ENCODE data around the gene RAB20. TPM values are rescaled to one million over a fixed set of nuclear protein-coding genes. Genes with fewer than 3 reads are reported as not detected.

Gene RAB20
- total RNA-seq, 1 donor from 2014 or later: 17.7 TPM

GRCh38 chr13:110589793-110590390 lies 28.4 kb upstream of the RAB20 start:
- TF ChIP-seq CTCF (IDR thresholded peaks at IDR 0.05): no peak
- Histone ChIP-seq H3K36me3 (no peaks in the 10 kb centered on the region), H3K4me3 (no peak overlapping the region), H3K27ac (no peak overlapping the region), H3K9me3 (no peaks in the 10 kb centered on the region), H3K27me3 (no peaks in the 10 kb centered on the region), H3K4me1 (no peaks in the 10 kb centered on the region)
- intact Hi-C loops (cut with DNase I): loop anchor here (5.0 kb wide), 1 partner anchor 57 kb away; no protein-coding TSS in a partner anchor
- DNase-seq (ENCODE audit: low spot score in 2 of 2): no peak

- Histone ChIP-seq H3K27me3 (no peaks in the 10 kb centered on the region), H3K36me3 (no peaks in the 10 kb centered on the region), H3K4me1 (no peaks in the 10 kb centered on the region), H3K4me3 (no peak overlapping the region), H3K9me3 (no peaks in the 10 kb centered on the region), H3K27ac (no peak overlapping the region)
- intact Hi-C loops (cut with DNase I): no loop called here
- no peak for DNase-seq (ENCODE audit: low spot score in 2 of 2)
- no peak for TF ChIP-seq CTCF (IDR thresholded peaks at IDR 0.05)
Observed at GRCh38 chr13:110583178-110583865, 21.8 kb upstream of the RAB20 start.

GRCh38 chr13:110582421-110582954 lies 21.0 kb upstream of the RAB20 start:
- H3K9me3 ChIP-seq: no peaks in the 10 kb centered on the region
- DNase-seq (ENCODE audit: low spot score in 2 of 2): no peak
- intact Hi-C loops (cut with DNase I): no loop called here

GRCh38 chr13:110581506-110582185 lies 20.1 kb upstream of the RAB20 start:
- Histone ChIP-seq H3K36me3 (no peaks in the 10 kb centered on the region), H3K27me3 (no peaks in the 10 kb centered on the region), H3K27ac (no peak overlapping the region), H3K4me1 (no peaks in the 10 kb centered on the region), H3K4me3 (no peak overlapping the region), H3K9me3 (no peaks in the 10 kb centered on the region)
- DNase-seq (ENCODE audit: low spot score in 2 of 2): no peak
- intact Hi-C loops (cut with DNase I): no loop called here
- TF ChIP-seq CTCF (IDR thresholded peaks at IDR 0.05): no peak

More at GRCh38 chr13:110582421-110582954, 21.0 kb upstream of the RAB20 start:
- Histone ChIP-seq H3K27me3 (no peaks in the 10 kb centered on the region), H3K27ac (no peak overlapping the region), H3K4me3 (no peak overlapping the region), H3K4me1 (no peaks in the 10 kb centered on the region), H3K36me3 (no peaks in the 10 kb centered on the region)
- no peak for TF ChIP-seq CTCF (IDR thresholded peaks at IDR 0.05)

GRCh38 chr13:110580800-110581199 lies 19.3 kb upstream of the RAB20 start:
- Histone ChIP-seq H3K27me3 (no peaks in the 10 kb centered on the region), H3K27ac (no peak overlapping the region), H3K36me3 (no peaks in the 10 kb centered on the region), H3K9me3 (no peaks in the 10 kb centered on the region), H3K4me3 (no peak overlapping the region), H3K4me1 (no peaks in the 10 kb centered on the region)
- no peak for TF ChIP-seq CTCF (IDR thresholded peaks at IDR 0.05)
- intact Hi-C loops (cut with DNase I): no loop called here
- DNase-seq (ENCODE audit: low spot score in 2 of 2): no peak
